Left lung (tissue), 10 donors: ENCODE data around the gene ITGAX. TPM values are rescaled to one million over a fixed set of nuclear protein-coding genes. Genes with fewer than 3 reads are reported as not detected.

Experiments
- ATAC-seq: fragments of 200-7000 bp; cut with Tn5 transposase; one replicate; pipeline ENCODE4 v1.9.1; 2020; ENCODE audit warnings: moderate library complexity
- DNase-seq, 4 donors: peaks; one replicate each; pipeline ENCODE4 v3.0.0-alpha.2; 2013 to 2020
- H3K27ac ChIP-seq, 2 donors: fragments of 200-600 bp; sonication (generic) in 1 of 2; one replicate each; pipeline versions ENCODE4 v1.5.0 to v1.8.0; 2020 to 2021
- H3K27me3 ChIP-seq, 2 donors: fragments of 200-600 bp; sonication (generic) in 1 of 2; one replicate each; pipeline versions ENCODE4 v1.5.0 to v1.8.0; 2020 to 2021
- H3K36me3 ChIP-seq, 2 donors: fragments of 200-600 bp; sonication (generic) in 1 of 2; one replicate each; pipeline versions ENCODE4 v1.5.0 to v1.8.0; 2020 to 2021
- H3K4me1 ChIP-seq, 2 donors: fragments of 200-600 bp; one replicate each; pipeline ENCODE4 v1.8.0; 2021
- H3K4me3 ChIP-seq, 2 donors: fragments of 200-600 bp; sonication (generic) in 1 of 2; one replicate each; pipeline versions ENCODE4 v1.5.0 to v1.8.0; 2020 to 2021; ENCODE audit warnings: mild to moderate bottlenecking in 1 of 2
- H3K9me3 ChIP-seq, 2 donors: fragments of 200-600 bp; sonication (generic) in 1 of 2; one replicate each; pipeline versions ENCODE4 v1.5.0 to v1.8.0; 2020 to 2021
- intact Hi-C, 2 donors: fragments of 100-400 bp; cut with DNase I; formaldehyde crosslinking; loops; one replicate each; pipeline versions ENCODE4 v1.11.2 to v1.14.2; 2022
- polyA plus RNA-seq, 6 donors: library from polyadenylated mRNA; unstranded; fragments of 120-200 nt; gene quantifications; one replicate each; pipeline ENCODE4 v1.2.1, GENCODE V29; 2013; ENCODE audit not compliant: insufficient read length in 6 of 6
- total RNA-seq, 2 donors: library from RNA; stranded (reverse); fragmentation: NEBNext Ultra II Directional; extraction: Animal tissue kit (Norgen Biotek cat#: 25700); gene quantifications; one replicate each; pipeline ENCODE4 v1.2.1, GENCODE V29; 2021
- TF ChIP-seq, protein P1 (sequence below), 2 donors: fragments of 200-600 bp; sonication (generic) in 1 of 2; IDR thresholded peaks; one replicate each; pipeline versions ENCODE4 v1.5.0 to v1.8.0; 2021; ENCODE audit warnings: antibody characterized with exemption in 2 of 2
- donor health status: DM: no; HTN: yes; CAD: no.
- donor health status: DM: no; HTN: no; CAD: no.

Gene ITGAX
- total and polyA plus RNA-seq, 8 donors = 0.94 to 134 (median 1.8) TPM

GRCh38 chr16:31331141-31331764, 23.7 kb upstream of the ITGAX start:
- H3K36me3 ChIP-seq = peaks cover 0 to 40% of the 10 kb centered on the region in 2 donors
- no peak overlapping the region for H3K27ac ChIP-seq
- ATAC-seq (no peak), DNase-seq (no peak)
- H3K4me3 ChIP-seq = no peak overlapping the region
- H3K27me3 ChIP-seq = peaks cover 14 to 80% of the 10 kb centered on the region in 2 donors
- TF ChIP-seq, protein P1, sequence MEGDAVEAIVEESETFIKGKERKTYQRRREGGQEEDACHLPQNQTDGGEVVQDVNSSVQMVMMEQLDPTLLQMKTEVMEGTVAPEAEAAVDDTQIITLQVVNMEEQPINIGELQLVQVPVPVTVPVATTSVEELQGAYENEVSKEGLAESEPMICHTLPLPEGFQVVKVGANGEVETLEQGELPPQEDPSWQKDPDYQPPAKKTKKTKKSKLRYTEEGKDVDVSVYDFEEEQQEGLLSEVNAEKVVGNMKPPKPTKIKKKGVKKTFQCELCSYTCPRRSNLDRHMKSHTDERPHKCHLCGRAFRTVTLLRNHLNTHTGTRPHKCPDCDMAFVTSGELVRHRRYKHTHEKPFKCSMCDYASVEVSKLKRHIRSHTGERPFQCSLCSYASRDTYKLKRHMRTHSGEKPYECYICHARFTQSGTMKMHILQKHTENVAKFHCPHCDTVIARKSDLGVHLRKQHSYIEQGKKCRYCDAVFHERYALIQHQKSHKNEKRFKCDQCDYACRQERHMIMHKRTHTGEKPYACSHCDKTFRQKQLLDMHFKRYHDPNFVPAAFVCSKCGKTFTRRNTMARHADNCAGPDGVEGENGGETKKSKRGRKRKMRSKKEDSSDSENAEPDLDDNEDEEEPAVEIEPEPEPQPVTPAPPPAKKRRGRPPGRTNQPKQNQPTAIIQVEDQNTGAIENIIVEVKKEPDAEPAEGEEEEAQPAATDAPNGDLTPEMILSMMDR (IDR thresholded peaks at IDR 0.05) = no peak
- no peaks in the 10 kb centered on the region for H3K4me1 ChIP-seq
- intact Hi-C loops = no loop called here
- no peaks in the 10 kb centered on the region for H3K9me3 ChIP-seq

DNA sequence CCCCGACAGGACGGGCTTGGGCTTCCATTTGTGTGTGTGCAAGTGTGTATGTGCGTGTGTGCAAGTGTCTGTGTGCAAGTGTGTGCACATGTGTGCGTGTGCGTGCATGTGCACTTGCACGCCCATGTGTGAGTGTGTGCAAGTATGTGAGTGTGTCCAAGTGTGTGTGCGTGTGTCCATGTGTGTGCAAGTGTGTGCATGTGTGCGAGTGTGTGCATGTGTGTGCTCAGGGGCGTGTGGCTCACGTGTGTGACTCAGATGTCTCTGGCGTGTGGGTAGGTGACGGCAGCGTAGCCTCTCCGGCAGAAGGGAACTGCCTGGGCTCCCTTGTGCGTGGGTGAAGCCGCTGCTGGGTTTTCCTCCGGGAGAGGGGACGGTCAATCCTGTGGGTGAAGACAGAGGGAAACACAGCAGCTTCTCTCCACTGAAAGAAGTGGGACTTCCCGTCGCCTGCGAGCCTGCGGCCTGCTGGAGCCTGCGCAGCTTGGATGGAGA, 23.1 kb upstream of the ITGAX start:
- H3K9me3 ChIP-seq = no peaks in the 10 kb centered on the region
- intact Hi-C loops = no loop called here
- ATAC-seq (no peak), DNase-seq (no peak)
- no peak overlapping the region for H3K4me3 ChIP-seq
- H3K27me3 ChIP-seq = peaks cover 14 to 85% of the 10 kb centered on the region in 2 donors
- peaks cover 0 to 34% of the 10 kb centered on the region in 2 donors for H3K36me3 ChIP-seq
- H3K4me1 ChIP-seq = no peaks in the 10 kb centered on the region
- TF ChIP-seq, protein P1 (IDR thresholded peaks at IDR 0.05) = no peak
- H3K27ac ChIP-seq = no peak overlapping the region

GRCh38 chr16:31332544-31332943, 22.4 kb upstream of the ITGAX start:
- TF ChIP-seq, protein P1 (IDR thresholded peaks at IDR 0.05) = no peak
- ATAC-seq = no peak
- no peaks in the 10 kb centered on the region for H3K4me1 ChIP-seq
- no peak for DNase-seq
- H3K27me3 ChIP-seq = peaks cover 14 to 86% of the 10 kb centered on the region in 2 donors
- H3K36me3 ChIP-seq = peaks cover 0 to 31% of the 10 kb centered on the region in 2 donors
- H3K9me3 ChIP-seq = no peaks in the 10 kb centered on the region
- intact Hi-C loops = no loop called here
- no peak overlapping the region for H3K27ac ChIP-seq
- no peak overlapping the region for H3K4me3 ChIP-seq

GRCh38 chr16:31333686-31334649, 21.0 kb upstream of the ITGAX start:
- intact Hi-C loops = no loop called here
- H3K27ac ChIP-seq = no peak overlapping the region
- no peaks in the 10 kb centered on the region for H3K9me3 ChIP-seq
- peaks cover 14 to 75% of the 10 kb centered on the region in 2 donors for H3K27me3 ChIP-seq
- H3K36me3 ChIP-seq = peaks cover 0 to 23% of the 10 kb centered on the region in 2 donors
- DNase-seq (no peak), ATAC-seq (peak; percentile 59)
- TF ChIP-seq, protein P1 (IDR thresholded peaks at IDR 0.05) = peak in 1 of 2 donors; percentile 7
- H3K4me1 ChIP-seq = no peaks in the 10 kb centered on the region
- no peak overlapping the region for H3K4me3 ChIP-seq

- Histone ChIP-seq H3K4me3 (no peak overlapping the region), H3K4me1 (no peaks in the 10 kb centered on the region), H3K27me3 (peaks cover 5 to 66% of the 10 kb centered on the region in 2 donors), H3K27ac (no peak overlapping the region), H3K9me3 (no peaks in the 10 kb centered on the region), H3K36me3 (peaks cover 0 to 14% of the 10 kb centered on the region in 2 donors)
- DNase-seq (no peak), ATAC-seq (no peak)
- TF ChIP-seq, protein P1 (IDR thresholded peaks at IDR 0.05) = no peak
- intact Hi-C loops = no loop called here
Observed at GRCh38 chr16:31334934-31335333, 20.0 kb upstream of the ITGAX start.
